ENCODE results near the gene IKBKE. TPM values are rescaled to one million over a fixed set of nuclear protein-coding genes. Genes with fewer than 3 reads are reported as not detected.

IKBKE gene
- total and polyA plus RNA-seq, 9 donors: 0.86 to 3.9 (median 2.3) TPM

DNA sequence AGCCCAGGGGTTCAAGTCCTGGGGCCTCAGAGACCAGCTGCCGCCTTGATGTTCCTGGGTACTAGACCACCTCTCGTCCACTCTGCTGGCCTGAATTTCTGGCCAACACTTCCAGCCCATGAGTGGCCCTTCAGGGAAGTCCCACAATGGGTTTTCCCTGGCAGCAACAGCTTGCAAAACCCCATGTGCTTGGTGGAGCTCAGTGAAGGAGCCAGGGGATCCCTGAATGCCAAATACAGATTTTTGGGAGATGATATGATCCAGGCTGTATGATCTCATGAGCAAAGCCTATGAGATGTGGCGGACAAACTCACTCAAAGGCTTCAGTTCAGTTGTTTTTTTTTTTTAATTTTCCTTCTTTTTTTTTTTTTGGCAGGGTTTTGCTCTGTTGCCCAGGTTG is 27.5 kb downstream of the IKBKE start:
- H3K27ac ChIP-seq: no peak overlapping the region
- no peaks in the 10 kb centered on the region for H3K27me3 ChIP-seq
- TF ChIP-seq, protein P1, sequence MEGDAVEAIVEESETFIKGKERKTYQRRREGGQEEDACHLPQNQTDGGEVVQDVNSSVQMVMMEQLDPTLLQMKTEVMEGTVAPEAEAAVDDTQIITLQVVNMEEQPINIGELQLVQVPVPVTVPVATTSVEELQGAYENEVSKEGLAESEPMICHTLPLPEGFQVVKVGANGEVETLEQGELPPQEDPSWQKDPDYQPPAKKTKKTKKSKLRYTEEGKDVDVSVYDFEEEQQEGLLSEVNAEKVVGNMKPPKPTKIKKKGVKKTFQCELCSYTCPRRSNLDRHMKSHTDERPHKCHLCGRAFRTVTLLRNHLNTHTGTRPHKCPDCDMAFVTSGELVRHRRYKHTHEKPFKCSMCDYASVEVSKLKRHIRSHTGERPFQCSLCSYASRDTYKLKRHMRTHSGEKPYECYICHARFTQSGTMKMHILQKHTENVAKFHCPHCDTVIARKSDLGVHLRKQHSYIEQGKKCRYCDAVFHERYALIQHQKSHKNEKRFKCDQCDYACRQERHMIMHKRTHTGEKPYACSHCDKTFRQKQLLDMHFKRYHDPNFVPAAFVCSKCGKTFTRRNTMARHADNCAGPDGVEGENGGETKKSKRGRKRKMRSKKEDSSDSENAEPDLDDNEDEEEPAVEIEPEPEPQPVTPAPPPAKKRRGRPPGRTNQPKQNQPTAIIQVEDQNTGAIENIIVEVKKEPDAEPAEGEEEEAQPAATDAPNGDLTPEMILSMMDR (IDR thresholded peaks at IDR 0.05): no peak
- TF ChIP-seq POLR2A (IDR thresholded peaks at IDR 0.05): no peak
- no peak for TF ChIP-seq EP300 (IDR thresholded peaks at IDR 0.05)
- WGBS, 3 donors: 94 to 100% (median 96%) methylated on average over 1 to 3 of the region's 3 CpGs
- H3K36me3 ChIP-seq: no peaks in the 10 kb centered on the region
- intact Hi-C loops (cut with DNase I): loop anchor here in 1 of 4 donors (10.0 kb wide), 2 partner anchors 167 to 417 kb away; no protein-coding TSS in a partner anchor
- no peak for DNase-seq
- no peak overlapping the region for H3K4me3 ChIP-seq
- H3K4me1 ChIP-seq (ENCODE audit: insufficient read depth): peaks cover 3% of the 10 kb centered on the region
- H3K9me3 ChIP-seq: no peaks in the 10 kb centered on the region

- 89 to 96% (median 95%) methylated on average over 2 of the region's 2 CpGs for WGBS, 3 donors
Measured at GRCh38 chr1:206498685-206499084, 28.4 kb downstream of the IKBKE start.

DNA sequence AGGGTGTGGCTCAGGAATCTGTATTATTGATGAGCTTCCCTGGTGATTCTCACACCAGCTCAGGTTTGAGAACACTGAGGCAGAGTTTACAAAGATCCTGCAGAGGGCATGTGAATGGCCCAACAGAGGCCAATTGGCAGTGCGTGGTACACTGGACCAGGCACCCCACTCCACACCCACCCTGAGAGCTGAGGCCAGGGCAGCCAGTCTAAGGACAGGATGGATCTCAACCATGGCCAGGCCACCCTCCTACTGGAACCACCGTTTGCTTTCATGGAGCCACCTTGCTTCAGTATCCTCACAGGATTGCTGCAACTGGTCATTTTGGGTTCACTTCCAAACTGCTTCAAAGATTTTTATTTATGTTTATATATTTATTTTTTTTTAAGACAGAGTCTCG is 29.8 kb downstream of the IKBKE start:
- intact Hi-C loops (cut with DNase I): loop anchor here in 1 of 4 donors (5.0 kb wide), 1 partner anchor 42 kb away; no protein-coding TSS in a partner anchor

More at GRCh38 chr1:206498685-206499084, 28.4 kb downstream of the IKBKE start:
- Histone ChIP-seq H3K4me3 (no peak overlapping the region), H3K9me3 (no peaks in the 10 kb centered on the region), H3K27me3 (no peaks in the 10 kb centered on the region), H3K36me3 (no peaks in the 10 kb centered on the region), H3K27ac (no peak overlapping the region), H3K4me1 (ENCODE audit: insufficient read depth) (peaks cover 3% of the 10 kb centered on the region)
- TF ChIP-seq EP300 (IDR thresholded peaks at IDR 0.05) (no peak), POLR2A (IDR thresholded peaks at IDR 0.05) (no peak)
- TF ChIP-seq, protein P1 (IDR thresholded peaks at IDR 0.05): no peak
- intact Hi-C loops (cut with DNase I): loop anchor here in 1 of 4 donors (10.0 kb wide), 2 partner anchors 166 to 416 kb away; no protein-coding TSS in a partner anchor
- no peak for DNase-seq

GRCh38 chr1:206501881-206502280 is 31.6 kb downstream of the IKBKE start:
- WGBS, 3 donors: 66 to 84% (median 76%) methylated on average over 5 of the region's 5 CpGs
- Histone ChIP-seq H3K9me3 (no peaks in the 10 kb centered on the region), H3K4me3 (no peak overlapping the region), H3K4me1 (ENCODE audit: insufficient read depth) (peaks cover 3% of the 10 kb centered on the region), H3K27me3 (no peaks in the 10 kb centered on the region), H3K36me3 (no peaks in the 10 kb centered on the region), H3K27ac (no peak overlapping the region)
- DNase-seq: no peak
- TF ChIP-seq EP300 (IDR thresholded peaks at IDR 0.05): no peak
- no peak for TF ChIP-seq POLR2A (IDR thresholded peaks at IDR 0.05)
- TF ChIP-seq, protein P1 (IDR thresholded peaks at IDR 0.05): no peak
- intact Hi-C loops (cut with DNase I): loop anchor here in 1 of 4 donors (5.0 kb wide), 1 partner anchor 40 kb away; no protein-coding TSS in a partner anchor

More for the DNA sequence above, 29.8 kb downstream of the IKBKE start:
- no peak for DNase-seq
- H3K27ac ChIP-seq: no peak overlapping the region
- H3K9me3 ChIP-seq: no peaks in the 10 kb centered on the region
- TF ChIP-seq EP300 (IDR thresholded peaks at IDR 0.05): no peak
- no peak for TF ChIP-seq POLR2A (IDR thresholded peaks at IDR 0.05)
- TF ChIP-seq, protein P1 (IDR thresholded peaks at IDR 0.05): no peak
- H3K4me3 ChIP-seq: no peak overlapping the region
- no peaks in the 10 kb centered on the region for H3K36me3 ChIP-seq
- WGBS, 3 donors: 87 to 93% (median 90%) methylated on average over 3 of the region's 3 CpGs
- H3K27me3 ChIP-seq: no peaks in the 10 kb centered on the region
- peaks cover 3% of the 10 kb centered on the region for H3K4me1 ChIP-seq (ENCODE audit: insufficient read depth)
